Measurements from ENCODE around the gene ZNF574.
"Not testable (repeated sequence)": the region's sequence is repeated elsewhere in the genome, so short reads cannot be mapped to it uniquely, and the experiment has no call there.

Gene ZNF574, protein sequence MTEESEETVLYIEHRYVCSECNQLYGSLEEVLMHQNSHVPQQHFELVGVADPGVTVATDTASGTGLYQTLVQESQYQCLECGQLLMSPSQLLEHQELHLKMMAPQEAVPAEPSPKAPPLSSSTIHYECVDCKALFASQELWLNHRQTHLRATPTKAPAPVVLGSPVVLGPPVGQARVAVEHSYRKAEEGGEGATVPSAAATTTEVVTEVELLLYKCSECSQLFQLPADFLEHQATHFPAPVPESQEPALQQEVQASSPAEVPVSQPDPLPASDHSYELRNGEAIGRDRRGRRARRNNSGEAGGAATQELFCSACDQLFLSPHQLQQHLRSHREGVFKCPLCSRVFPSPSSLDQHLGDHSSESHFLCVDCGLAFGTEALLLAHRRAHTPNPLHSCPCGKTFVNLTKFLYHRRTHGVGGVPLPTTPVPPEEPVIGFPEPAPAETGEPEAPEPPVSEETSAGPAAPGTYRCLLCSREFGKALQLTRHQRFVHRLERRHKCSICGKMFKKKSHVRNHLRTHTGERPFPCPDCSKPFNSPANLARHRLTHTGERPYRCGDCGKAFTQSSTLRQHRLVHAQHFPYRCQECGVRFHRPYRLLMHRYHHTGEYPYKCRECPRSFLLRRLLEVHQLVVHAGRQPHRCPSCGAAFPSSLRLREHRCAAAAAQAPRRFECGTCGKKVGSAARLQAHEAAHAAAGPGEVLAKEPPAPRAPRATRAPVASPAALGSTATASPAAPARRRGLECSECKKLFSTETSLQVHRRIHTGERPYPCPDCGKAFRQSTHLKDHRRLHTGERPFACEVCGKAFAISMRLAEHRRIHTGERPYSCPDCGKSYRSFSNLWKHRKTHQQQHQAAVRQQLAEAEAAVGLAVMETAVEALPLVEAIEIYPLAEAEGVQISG

DNA sequence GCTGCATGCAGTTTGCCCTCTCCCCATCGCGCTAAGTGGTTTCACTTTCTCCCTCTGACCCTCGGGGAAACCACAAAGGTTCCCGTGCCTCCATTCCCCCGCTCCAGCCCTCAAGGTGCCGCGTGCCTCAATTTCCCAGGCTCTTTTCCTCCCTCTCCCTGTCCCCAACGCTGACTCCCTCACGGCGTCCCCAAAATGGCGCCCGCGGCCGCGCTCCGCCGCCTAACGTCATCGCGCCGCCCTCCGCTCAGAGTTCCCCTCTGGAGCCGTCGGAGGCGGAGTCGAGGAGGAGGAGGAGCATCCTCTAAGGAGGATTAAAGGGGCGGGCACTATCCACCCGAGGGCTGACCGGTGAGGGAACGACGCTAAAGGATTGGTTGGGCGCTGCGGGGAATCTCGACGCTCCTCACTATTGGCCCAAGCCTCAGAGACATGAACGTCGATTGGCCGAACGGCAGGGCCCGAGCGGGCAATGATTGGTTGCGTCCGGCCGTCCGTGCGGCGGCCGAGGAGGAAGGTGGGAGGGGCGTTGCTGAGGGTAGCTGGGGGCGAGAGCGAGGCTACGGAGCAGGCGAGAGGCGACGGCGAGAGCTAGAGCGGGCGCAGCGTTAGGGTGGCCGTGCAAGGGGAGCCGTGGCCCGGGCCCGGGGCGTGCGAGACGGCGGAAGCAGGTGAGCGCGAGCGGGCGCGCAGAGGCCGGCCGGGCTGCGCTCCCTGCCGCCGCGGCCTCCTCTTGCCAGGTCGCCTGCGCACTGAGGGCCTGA, at the start of gene ZNF574:
ZNF574 (plus strand) TSS at position 551 of the 764 bp plus-strand sequence. CDS start 2,441 bp downstream, outside the sequence.
- DNase-seq (ENCODE audit: low read depth), result peak; percentile 99

GRCh38 chr19:42028304-42029216, 47.4 kb upstream of the ZNF574 start:
- no peak for DNase-seq (ENCODE audit: low read depth)

- DNase-seq (ENCODE audit: low read depth), result no peak
Measured at GRCh38 chr19:42030645-42031440, 45.1 kb upstream of the ZNF574 start.

GRCh38 chr19:42032431-42032830, 43.5 kb upstream of the ZNF574 start:
- no peak for DNase-seq (ENCODE audit: low read depth)

GRCh38 chr19:42033413-42033812, 42.6 kb upstream of the ZNF574 start:
- no peak for DNase-seq (ENCODE audit: low read depth)

- peak; percentile 51 for DNase-seq (ENCODE audit: low read depth)
Measured at GRCh38 chr19:42034640-42035391, 41.1 kb upstream of the ZNF574 start.

GRCh38 chr19:42037649-42038048, 38.3 kb upstream of the ZNF574 start:
- no peak for DNase-seq (ENCODE audit: low read depth)

GRCh38 chr19:42038666-42039065, 37.3 kb upstream of the ZNF574 start:
- DNase-seq (ENCODE audit: low read depth), result no peak

- DNase-seq (ENCODE audit: low read depth), result no peak
Measured at GRCh38 chr19:42040031-42040430, 35.9 kb upstream of the ZNF574 start.

DNA sequence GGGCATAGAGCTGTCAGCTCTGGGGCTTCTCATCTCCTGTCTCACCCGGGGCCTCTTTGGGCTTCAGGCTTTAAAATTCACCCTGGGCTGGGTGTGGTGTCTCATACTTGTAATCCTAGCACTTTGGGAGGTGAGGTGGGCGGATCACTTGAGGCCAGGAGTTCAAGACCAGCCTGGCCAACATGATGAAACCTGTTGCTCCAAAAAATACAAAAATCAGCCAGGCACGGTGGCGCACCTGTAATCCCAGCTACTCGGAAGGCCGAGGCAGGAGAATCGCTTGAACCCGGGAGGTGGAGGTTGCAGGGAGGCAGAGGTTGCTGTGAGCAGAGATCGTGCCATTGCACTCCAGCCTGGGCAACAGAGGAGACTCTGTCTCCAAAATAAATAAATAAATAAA, 35.5 kb upstream of the ZNF574 start:
- DNase-seq (ENCODE audit: low read depth), result not testable (repeated sequence)

DNA sequence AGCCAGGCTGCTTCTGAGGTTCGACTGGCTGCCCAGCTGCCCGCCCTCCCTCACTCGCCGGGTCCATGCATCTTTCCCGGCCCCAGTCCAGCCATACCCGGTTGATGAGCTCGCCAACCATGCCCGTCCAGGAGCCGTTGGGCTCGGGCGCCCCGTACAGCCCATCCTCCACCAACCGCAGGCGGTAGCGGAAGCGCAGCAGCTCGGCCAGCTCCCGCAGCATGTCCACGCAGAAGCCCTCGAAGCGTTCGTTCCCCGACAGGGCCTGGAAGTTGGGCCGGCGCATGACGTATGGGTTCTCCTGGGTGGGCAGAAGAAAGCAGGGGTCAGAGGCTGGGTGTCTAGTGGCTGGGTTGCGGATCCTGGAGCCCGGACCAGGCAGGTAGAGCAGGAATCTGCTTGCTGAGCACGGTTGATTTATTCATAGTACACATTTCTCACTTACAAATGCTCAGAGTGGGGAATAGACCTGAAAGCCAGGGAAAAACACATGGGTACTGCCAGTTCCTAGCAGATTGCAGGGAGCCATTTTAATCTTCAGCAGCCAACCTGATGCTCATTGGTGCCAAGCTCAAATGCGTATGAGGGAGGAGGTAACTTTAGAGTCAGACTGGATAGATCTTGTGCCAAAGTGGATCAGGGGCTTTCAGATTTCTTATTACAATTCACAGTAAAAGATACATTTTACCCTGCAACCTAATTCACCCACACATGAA, 33.4 kb upstream of the ZNF574 start:
- DNase-seq (ENCODE audit: low read depth), result no peak

- DNase-seq (ENCODE audit: low read depth), result no peak
Measured at GRCh38 chr19:42045575-42045974, 30.4 kb upstream of the ZNF574 start.

DNA sequence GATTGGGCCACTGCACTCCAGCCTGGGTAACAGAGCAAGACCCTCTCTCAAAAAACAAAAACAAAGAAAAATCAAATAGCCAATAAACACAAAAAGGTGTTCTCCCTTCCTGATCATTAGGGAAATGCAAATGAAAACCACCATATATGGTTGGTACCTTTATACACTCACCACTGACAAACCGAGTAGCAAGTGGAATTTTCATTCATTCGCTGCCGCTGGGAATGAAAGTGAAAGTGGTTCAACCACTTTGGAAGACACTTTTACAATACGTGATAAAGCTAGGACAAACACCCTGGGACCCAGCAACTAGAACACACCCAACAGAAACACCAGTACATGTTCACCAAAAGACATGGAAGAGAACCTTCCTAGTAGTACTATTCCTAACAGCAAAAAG, 27.0 kb upstream of the ZNF574 start:
- no peak for DNase-seq (ENCODE audit: low read depth)

DNA sequence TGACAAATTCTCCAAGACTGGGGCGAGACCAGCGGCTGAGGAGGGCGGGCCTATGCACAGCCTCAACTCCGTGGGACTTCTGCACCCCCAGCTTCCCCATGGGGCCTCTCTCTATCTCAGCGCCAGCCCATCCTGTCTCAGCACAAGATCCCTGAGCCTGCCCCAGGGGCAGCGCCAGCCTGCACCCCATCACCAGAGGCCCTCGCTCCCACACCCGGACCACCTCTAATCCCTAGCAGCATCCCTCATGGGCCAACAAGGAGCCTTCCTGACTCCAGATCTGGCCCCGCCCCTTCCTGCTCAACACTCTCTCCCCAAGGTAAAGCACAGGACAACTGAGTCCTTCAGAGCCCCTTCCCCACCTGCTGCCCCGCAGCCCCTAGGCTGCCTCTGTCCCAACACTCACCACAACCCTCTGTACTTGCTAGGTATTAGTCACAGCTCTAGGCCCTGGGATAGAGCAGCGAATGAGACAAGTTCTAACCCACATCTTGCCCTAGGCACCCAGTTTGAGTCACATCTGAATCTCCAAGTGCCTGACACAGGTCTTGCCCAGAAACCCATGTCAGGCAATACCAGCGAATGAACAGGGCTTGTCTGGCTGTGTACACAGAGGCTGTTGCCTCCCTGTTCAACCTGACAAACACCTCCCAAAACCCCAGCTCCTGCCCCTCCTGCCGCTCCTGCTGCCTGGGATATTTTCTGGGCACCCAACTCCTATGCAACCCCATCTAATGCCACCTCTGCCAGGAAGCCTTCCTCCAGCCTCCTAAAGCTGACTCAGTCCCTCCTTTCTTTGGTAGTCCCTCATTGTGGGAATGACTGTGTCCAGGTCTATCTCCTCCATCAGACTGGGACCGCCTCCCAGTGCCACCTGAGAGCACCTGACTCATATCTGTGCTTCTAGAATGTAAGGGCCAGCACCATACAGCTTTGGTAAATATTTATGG, 24.5 kb upstream of the ZNF574 start:
- no peak for DNase-seq (ENCODE audit: low read depth)

DNA sequence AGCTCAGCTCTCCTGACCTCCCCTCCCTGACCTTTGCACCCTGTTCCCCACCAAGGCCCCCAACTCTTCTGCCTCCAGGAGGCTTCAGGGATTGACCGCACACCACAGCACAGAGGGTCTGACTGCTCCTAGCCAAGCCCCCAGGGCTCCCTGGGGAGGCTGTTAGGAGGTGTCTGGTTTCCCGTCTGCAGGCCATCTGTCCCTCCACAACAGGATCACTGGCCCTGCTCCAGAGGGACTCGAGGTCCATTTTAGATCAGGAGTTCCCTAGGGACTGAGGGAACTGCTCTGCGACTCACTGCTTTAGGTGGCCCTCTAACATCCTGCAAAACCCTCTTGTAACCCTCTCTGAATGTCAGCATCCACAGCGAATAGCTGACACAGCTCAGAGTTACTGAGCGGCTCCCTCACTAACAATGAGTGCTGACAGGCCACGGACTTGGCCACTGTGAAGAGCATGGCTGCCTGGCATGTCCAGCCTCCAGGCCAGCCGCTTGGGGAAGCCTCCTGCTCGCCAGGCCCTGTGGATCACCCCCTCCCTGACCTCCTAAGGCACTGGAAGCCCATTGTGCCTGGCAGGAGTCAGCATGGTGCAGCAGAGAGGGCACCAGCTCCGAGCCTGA, 23.6 kb upstream of the ZNF574 start:
- no peak for DNase-seq (ENCODE audit: low read depth)

GRCh38 chr19:42053037-42053935, 22.7 kb upstream of the ZNF574 start:
- no peak for DNase-seq (ENCODE audit: low read depth)

Data from fibroblast of the conjunctiva (primary cell).